Measurements from ENCODE around the gene TNFAIP8. TPM values are rescaled to one million over a fixed set of nuclear protein-coding genes. Genes with fewer than 3 reads are reported as not detected.
"Not testable (repeated sequence)": the region's sequence is repeated elsewhere in the genome, so short reads cannot be mapped to it uniquely, and the experiment has no call there.

The TNFAIP8 gene
- total and polyA plus RNA-seq, 2 donors (not counting 1 experiment from before 2014, with no cell fraction given), result 36.7 to 37.7 TPM

DNA sequence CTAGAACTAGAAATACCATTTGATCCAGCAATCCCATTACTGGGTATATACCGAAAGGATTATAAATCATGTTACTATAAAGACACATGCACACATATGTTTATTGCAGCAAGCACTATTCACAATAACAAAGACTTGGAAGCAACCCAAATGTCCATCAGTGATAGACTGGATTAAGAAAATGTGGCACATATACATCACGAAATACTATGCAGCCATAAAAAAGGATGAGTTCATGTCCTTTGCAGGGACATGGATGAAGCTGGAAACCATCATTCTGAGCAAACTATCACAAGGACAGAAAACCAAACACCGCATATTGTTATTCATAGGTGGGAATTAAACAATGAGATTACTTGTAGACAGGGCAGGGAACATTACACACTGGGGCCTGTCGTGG is 88.8 kb downstream of the TNFAIP8 start:
- not testable (repeated sequence) for H3K9ac ChIP-seq (ENCODE audit: insufficient read depth, low read length); DNase-seq (ENCODE audit: low read depth in 2 of 2); H3K36me3 ChIP-seq (ENCODE audit: control insufficient read depth, insufficient read depth, low read length); H3K4me1 ChIP-seq (ENCODE audit: control insufficient read depth, extremely low read depth, insufficient read depth, low read length); H3K27ac ChIP-seq (ENCODE audit: insufficient read depth, low read length); H2AFZ ChIP-seq (ENCODE audit: low read length); H4K20me1 ChIP-seq (ENCODE audit: control insufficient read depth, extremely low read depth, insufficient read depth, low read length); H3K4me2 ChIP-seq (ENCODE audit: extremely low read depth, insufficient read depth, low read length); H3K4me3 ChIP-seq (replicated peaks in 1 of 4; ENCODE audit: control extremely low read depth in 1 of 4, insufficient read depth in 1 of 4, low read depth in 3 of 4, low read length in 4 of 4); H3K9me3 ChIP-seq (ENCODE audit: control insufficient read depth, insufficient read depth, low read depth, low read length); H3K79me2 ChIP-seq (ENCODE audit: control insufficient read depth, insufficient read depth, low read length); H3K27me3 ChIP-seq (ENCODE audit: control insufficient read depth, insufficient read depth, low read length)

DNA sequence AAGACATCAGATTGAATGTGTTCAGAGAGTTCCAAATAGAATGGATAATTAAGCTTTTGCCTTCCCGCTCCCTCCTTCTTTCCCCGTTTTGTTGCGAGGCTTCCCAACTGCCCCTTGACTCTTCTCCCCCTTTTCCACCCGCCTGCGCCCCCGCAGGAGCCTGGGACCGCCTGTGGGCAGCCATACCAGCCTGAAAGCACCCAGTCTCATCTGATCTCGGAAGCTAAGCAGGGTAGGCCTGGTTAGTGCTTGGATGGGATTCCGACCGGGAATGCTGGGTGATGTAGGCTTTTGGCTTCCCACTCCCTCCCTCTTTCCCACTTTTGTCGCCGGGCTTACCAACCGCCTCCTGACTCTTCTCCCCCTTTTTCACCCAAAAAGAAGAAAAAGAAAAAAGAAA is 89.7 kb downstream of the TNFAIP8 start:
- TF ChIP-seq, protein P1, sequence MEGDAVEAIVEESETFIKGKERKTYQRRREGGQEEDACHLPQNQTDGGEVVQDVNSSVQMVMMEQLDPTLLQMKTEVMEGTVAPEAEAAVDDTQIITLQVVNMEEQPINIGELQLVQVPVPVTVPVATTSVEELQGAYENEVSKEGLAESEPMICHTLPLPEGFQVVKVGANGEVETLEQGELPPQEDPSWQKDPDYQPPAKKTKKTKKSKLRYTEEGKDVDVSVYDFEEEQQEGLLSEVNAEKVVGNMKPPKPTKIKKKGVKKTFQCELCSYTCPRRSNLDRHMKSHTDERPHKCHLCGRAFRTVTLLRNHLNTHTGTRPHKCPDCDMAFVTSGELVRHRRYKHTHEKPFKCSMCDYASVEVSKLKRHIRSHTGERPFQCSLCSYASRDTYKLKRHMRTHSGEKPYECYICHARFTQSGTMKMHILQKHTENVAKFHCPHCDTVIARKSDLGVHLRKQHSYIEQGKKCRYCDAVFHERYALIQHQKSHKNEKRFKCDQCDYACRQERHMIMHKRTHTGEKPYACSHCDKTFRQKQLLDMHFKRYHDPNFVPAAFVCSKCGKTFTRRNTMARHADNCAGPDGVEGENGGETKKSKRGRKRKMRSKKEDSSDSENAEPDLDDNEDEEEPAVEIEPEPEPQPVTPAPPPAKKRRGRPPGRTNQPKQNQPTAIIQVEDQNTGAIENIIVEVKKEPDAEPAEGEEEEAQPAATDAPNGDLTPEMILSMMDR (conservative IDR thresholded peaks at IDR 0.05 in 1 of 2, IDR thresholded peaks at IDR 0.05 in 1 of 2; ENCODE audit: low read depth in 1 of 2, low read length in 2 of 2), result no peak
- TF ChIP-seq EZH2 (IDR thresholded peaks at IDR 0.05; ENCODE audit: low read length, missing control alignments), result no peak
- no peaks in the 10 kb centered on the region for H4K20me1 ChIP-seq (ENCODE audit: control insufficient read depth, extremely low read depth, insufficient read depth, low read length)
- H3K4me3 ChIP-seq (replicated peaks in 1 of 4; ENCODE audit: control extremely low read depth in 1 of 4, insufficient read depth in 1 of 4, low read depth in 3 of 4, low read length in 4 of 4), result no peak overlapping the region
- no peaks in the 10 kb centered on the region for H3K36me3 ChIP-seq (ENCODE audit: control insufficient read depth, insufficient read depth, low read length)
- peaks cover 4% of the 10 kb centered on the region for H3K27me3 ChIP-seq (ENCODE audit: control insufficient read depth, insufficient read depth, low read length)
- no peak overlapping the region for H3K9ac ChIP-seq (ENCODE audit: insufficient read depth, low read length)
- H3K79me2 ChIP-seq (ENCODE audit: control insufficient read depth, insufficient read depth, low read length), result no peaks in the 10 kb centered on the region
- no peak overlapping the region for H2AFZ ChIP-seq (ENCODE audit: low read length)
- DNase-seq (ENCODE audit: low read depth in 2 of 2), result no peak
- H3K9me3 ChIP-seq (ENCODE audit: control insufficient read depth, insufficient read depth, low read depth, low read length), result no peaks in the 10 kb centered on the region
- H3K27ac ChIP-seq (ENCODE audit: insufficient read depth, low read length), result no peak overlapping the region
- no peaks in the 10 kb centered on the region for H3K4me1 ChIP-seq (ENCODE audit: control insufficient read depth, extremely low read depth, insufficient read depth, low read length)
- no peak overlapping the region for H3K4me2 ChIP-seq (ENCODE audit: extremely low read depth, insufficient read depth, low read length)

Other genes starting within 250 kb of the TNFAIP8 start
- 201 and 340 TPM in 2 replicates for gene HSD17B4, start 96.5 kb downstream of the TNFAIP8 start, total RNA-seq
- gene HSD17B4, start 96.5 kb downstream of the TNFAIP8 start, polyA plus RNA-seq, result 162 and 187 TPM in 2 replicates